CD8-positive, alpha-beta memory T cell (primary cell): Measurements from ENCODE around the gene ZCCHC8. TPM values are rescaled to one million over a fixed set of nuclear protein-coding genes. Genes with fewer than 3 reads are reported as not detected.
A peak's percentile ranks its signal among the peaks of the same experiment; 100 is the strongest.

Experiments used
- CTCF ChIA-PET: fragments of 350-600 bp; sonication (Branson Sonifier 250); formaldehyde crosslinking; loops from one replicate; lab custom pipeline; 2021; ENCODE audit warnings: antibody characterized with exemption; lab: Charles Lee
- POLR2A ChIA-PET: fragments of 350-600 bp; sonication (Branson Sonifier 250); formaldehyde crosslinking; loops from one replicate; lab custom pipeline; 2021; ENCODE audit warnings: antibody characterized with exemption; lab: Charles Lee
- DNase-seq, 5 donors: peaks; one replicate each; pipeline versions ENCODE4 v3.0.0 to v3.0.0-alpha.2; 2020 to 2022; ENCODE audit warnings: mixed read lengths in 1 of 5
- H3K27ac ChIP-seq: one replicate; pipeline ENCODE4 v1.7.0; 2013; ENCODE audit warnings: low read depth, mild to moderate bottlenecking, low read length, moderate library complexity
- H3K27me3 ChIP-seq: 2 replicates; pipeline ENCODE4 v1.7.0; 2013; ENCODE audit warnings: low read length, mild to moderate bottlenecking; ENCODE audit not compliant: insufficient read depth, poor library complexity, severe bottlenecking
- H3K36me3 ChIP-seq: 2 replicates; pipeline ENCODE4 v1.7.0; 2013; ENCODE audit warnings: mild to moderate bottlenecking, low read length, moderate library complexity; ENCODE audit not compliant: insufficient read depth
- H3K4me1 ChIP-seq: 2 replicates; pipeline ENCODE4 v1.7.0; 2013; ENCODE audit warnings: mild to moderate bottlenecking, low read length, moderate library complexity; ENCODE audit not compliant: insufficient read depth
- H3K4me3 ChIP-seq: 2 replicates; pipeline ENCODE4 v1.7.0; 2013; ENCODE audit warnings: mild to moderate bottlenecking, low read length
- H3K9me3 ChIP-seq: 2 replicates; pipeline ENCODE4 v1.7.0; 2013; ENCODE audit warnings: mild to moderate bottlenecking, low read length
- H3K27ac Mint-ChIP-seq, 8 donors: one replicate each; pipeline ENCODE4 v1.8.0; 2020 to 2021; ENCODE audit warnings: mixed read lengths in 8 of 8, mild to moderate bottlenecking in 6 of 8, inconsistent platforms in 3 of 8, moderate library complexity in 3 of 8
- H3K27me3 Mint-ChIP-seq, 2 donors: one replicate each; pipeline ENCODE4 v1.8.0; 2020 to 2021; ENCODE audit warnings: mixed read lengths in 2 of 2, mild to moderate bottlenecking in 1 of 2, moderate library complexity in 1 of 2
- H3K36me3 Mint-ChIP-seq, 3 donors: one replicate each; pipeline ENCODE4 v1.8.0; 2020 to 2021; ENCODE audit warnings: mixed read lengths in 3 of 3, inconsistent platforms in 1 of 3, mild to moderate bottlenecking in 1 of 3
- H3K4me1 Mint-ChIP-seq, 3 donors: one replicate each; pipeline ENCODE4 v1.8.0; 2020 to 2021; ENCODE audit warnings: mixed read lengths in 3 of 3, inconsistent platforms in 1 of 3, mild to moderate bottlenecking in 1 of 3
- H3K4me3 Mint-ChIP-seq, 7 donors: one replicate each; pipeline ENCODE4 v1.8.0; 2020 to 2021; ENCODE audit warnings: mixed read lengths in 7 of 7, mild to moderate bottlenecking in 6 of 7, moderate library complexity in 4 of 7, inconsistent platforms in 2 of 7
- H3K9me3 Mint-ChIP-seq, 5 donors: one replicate each; pipeline ENCODE4 v1.8.0; 2020 to 2022; ENCODE audit warnings: mixed read lengths in 5 of 5, mild to moderate bottlenecking in 3 of 5, moderate library complexity in 2 of 5, inconsistent platforms in 1 of 5
- polyA plus RNA-seq: library from polyadenylated mRNA; unstranded; fragments of 300-500 nt; fragmentation: Illumina TruSeq; gene quantifications from one replicate; pipeline ENCODE4 v1.2.3, GENCODE V29; 2021
- total RNA-seq, 2 experiments: library from RNA; stranded (reverse); gene quantifications; one replicate each; pipeline ENCODE4 v1.2.3, GENCODE V29; 2021

The ZCCHC8 gene
- total and polyA plus RNA-seq, 3 experiments from 2014 or later = 12.1 to 33.7 (median 32.1) TPM

DNA sequence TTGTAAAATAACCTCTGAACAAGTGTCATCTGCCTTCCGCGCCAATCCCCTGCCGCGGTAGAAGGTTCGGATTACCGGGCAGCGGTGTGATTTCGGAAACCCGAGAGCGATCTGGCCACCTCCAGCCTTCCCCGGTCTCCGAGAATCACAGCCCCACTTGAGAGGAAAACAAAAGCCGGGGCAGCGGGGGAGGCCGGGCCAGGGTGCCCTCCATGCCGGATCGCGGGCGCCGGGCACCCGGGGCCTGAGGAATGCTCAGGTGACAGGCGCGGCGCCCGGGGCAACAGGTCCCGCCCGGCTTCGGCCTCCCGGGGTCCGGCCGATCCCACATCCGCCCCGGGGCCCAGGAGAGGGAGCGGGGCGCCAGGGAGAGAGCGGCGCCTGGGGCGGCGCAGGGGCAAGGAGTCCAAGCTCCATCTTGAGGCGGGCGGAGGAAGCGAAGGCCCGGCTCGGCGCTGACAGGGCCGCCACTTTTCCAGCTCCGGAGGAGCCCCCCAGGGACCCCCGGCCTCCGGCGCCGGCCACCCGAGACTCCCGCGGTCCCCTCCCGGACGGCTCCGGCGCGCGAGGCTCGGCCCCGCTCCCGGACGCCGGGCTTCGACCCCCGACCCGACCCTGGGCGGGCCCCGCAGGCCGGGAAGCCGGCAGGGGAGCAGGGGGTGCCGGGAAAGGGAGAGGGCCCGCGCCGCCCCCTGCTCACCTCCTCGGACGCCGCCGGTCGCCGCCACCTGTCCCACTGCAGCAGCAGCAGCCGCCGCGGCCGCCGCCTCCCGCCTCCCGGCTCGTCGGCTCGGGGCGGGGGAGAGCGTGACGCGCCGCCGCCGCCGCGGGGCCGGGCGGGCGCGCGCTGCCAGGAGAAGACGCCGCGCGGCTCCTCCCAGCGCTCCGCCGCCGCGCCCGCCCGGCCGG, 78.7 kb downstream of the ZCCHC8 start, which contains the start of gene CLIP1:
Gene CLIP1, minus strand, starts transcription at position 849 of the 909 bp plus-strand sequence. CDS start 42,217 bp downstream, outside the sequence.
- Histone ChIP-seq H3K36me3 (no peaks in the 10 kb centered on the region), H3K4me1 (peaks cover 27% of the 10 kb centered on the region), H3K9me3 (no peaks in the 10 kb centered on the region), H3K27ac (peak within 1 kb of the TSS; percentile 76), H3K4me3 (peak within 1 kb of the TSS; percentile 80), H3K27me3 (no peaks in the 10 kb centered on the region)
- H3K9me3 Mint-ChIP-seq = no peaks in the 10 kb centered on the region
- ChIA-PET POLR2A (interaction anchor here (1.0 kb wide), 1 partner anchor 31 kb away, joined by 3 read pairs; no protein-coding TSS in a partner anchor), CTCF (interaction anchor here (1.0 to 3.3 kb wide), 4 partner anchors 10 to 66 kb away, joined by 3 to 15 read pairs (median 6); no protein-coding TSS in a partner anchor)
- H3K27ac Mint-ChIP-seq = peak within 1 kb of the TSS; percentile 84 to 98 (median 89)
- H3K4me3 Mint-ChIP-seq = peak within 1 kb of the TSS; percentile 87 to 97 (median 93)
- peak; percentile 46 to 72 (median 56) for DNase-seq
- peaks cover 0 to 3% of the 10 kb centered on the region in 2 donors for H3K27me3 Mint-ChIP-seq
- H3K4me1 Mint-ChIP-seq = peaks cover 26 to 45% (median 37%) of the 10 kb centered on the region in 3 donors
- H3K36me3 Mint-ChIP-seq = peaks cover 0 to 10% (median 3%) of the 10 kb centered on the region in 3 donors

Other genes with a start within 250 kb of the ZCCHC8 start
- 10 to 100 TPM; 43.1 to 44.2 TPM for gene VPS33A, start 234.4 kb downstream of the ZCCHC8 start, total RNA-seq
- gene VPS33A, start 234.4 kb downstream of the ZCCHC8 start, polyA plus RNA-seq = 30.6 TPM
- gene CLIP1, start 78.3 kb downstream of the ZCCHC8 start, total RNA-seq = 10 to 100 TPM; 43.9 to 48.2 TPM
- 27.3 TPM for gene CLIP1, start 78.3 kb downstream of the ZCCHC8 start, polyA plus RNA-seq
- 10 to 100 TPM; 84.3 to 87.1 TPM for gene RSRC2, start 26.0 kb upstream of the ZCCHC8 start, total RNA-seq
- gene RSRC2, start 26.0 kb upstream of the ZCCHC8 start, polyA plus RNA-seq = 40.3 TPM
- 10 to 100 TPM; 66.0 to 69.6 TPM for gene KNTC1, start 26.3 kb upstream of the ZCCHC8 start, total RNA-seq
- 3.8 TPM for gene KNTC1, start 26.3 kb upstream of the ZCCHC8 start, polyA plus RNA-seq
- not detected for gene HCAR2, start 202.4 kb upstream of the ZCCHC8 start, total RNA-seq
- not detected for gene HCAR2, start 202.4 kb upstream of the ZCCHC8 start, polyA plus RNA-seq
- not detected for gene HCAR3, start 215.9 kb upstream of the ZCCHC8 start, total RNA-seq
- gene HCAR3, start 215.9 kb upstream of the ZCCHC8 start, polyA plus RNA-seq = not detected
- under 1 TPM; 0.13 to 0.16 TPM for gene HCAR1, start 229.9 kb upstream of the ZCCHC8 start, total RNA-seq
- not detected for gene HCAR1, start 229.9 kb upstream of the ZCCHC8 start, polyA plus RNA-seq